GM19025 (cell line): ENCODE measurements around the gene SLC4A4.

Experiments
- ATAC-seq: cut with Tn5 transposase; IDR thresholded peaks from one replicate; pipeline ENCODE4 v1.9.1; 2021; ENCODE audit warnings: mild to moderate bottlenecking, low read depth, moderate library complexity; ENCODE audit not compliant: unreplicated experiment

SLC4A4 gene

DNA sequence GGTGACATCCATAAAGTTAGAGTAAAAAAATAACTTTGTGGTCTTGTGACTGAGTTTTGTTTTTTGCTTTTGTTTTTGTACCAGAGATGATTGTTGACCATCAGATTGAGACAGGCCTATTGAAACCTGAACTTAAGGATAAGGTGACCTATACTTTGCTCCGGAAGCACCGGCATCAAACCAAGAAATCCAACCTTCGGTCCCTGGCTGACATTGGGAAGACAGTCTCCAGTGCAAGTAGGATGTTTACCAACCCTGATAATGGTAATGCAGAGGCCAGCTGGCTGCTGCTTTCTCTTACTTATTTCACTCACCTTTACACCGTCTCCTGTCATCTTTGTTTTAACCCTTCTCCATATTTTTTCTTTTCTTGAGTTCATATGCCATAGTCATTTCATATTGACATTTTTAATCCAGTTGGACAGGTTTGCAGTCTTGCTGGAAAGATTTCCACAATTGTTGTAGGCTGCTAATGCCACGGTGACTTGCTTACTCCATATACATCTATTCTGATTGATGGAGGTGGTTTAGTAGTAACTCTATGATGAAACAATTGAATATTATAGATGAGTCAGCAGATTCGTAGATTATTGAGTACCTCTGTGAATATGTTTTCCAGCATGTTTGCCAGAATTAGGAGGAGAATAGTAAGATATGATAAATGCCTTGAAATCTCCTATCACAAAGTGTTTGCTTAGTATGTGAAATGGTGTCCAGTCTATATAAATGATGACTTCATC is 18.3 kb downstream of the SLC4A4 start:
- ATAC-seq: no peak

DNA sequence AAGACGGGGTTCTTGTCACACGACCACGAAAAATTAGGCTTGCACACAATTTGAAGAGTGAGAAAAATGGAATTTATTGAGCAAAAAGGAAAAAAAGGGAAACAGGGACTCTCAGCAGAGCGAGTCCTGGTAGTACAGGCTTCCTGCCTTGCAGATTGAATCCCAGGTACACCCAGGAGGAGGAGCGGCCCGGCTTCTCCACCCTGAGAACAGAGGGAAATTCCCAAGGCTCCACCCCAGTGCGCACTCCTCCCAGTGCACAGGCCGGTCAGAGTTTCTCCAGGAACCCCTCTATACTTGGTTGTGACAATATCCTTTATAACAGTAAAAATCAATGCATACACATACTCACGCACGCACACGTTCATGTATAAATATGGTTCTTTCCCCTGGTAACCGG is 22.0 kb downstream of the SLC4A4 start:
- no peak for ATAC-seq

DNA sequence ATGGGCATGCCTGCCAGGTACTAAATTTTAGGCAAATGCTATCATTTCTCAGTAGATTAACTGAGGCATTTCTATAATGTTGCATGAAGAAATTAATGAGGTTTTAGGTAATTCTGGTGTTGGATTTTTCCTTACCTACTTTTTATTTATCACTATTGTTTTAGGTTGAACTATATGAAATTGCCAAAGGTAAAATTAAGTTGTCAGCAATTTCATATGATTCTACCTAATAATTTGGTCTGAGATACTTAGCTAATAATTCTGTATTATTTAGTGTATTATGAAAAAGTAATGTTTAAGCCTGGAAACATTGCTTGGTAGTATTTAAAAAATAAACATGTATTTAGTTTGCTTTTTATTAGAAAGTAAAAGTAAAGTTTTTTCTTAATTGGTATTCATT is 22.7 kb downstream of the SLC4A4 start:
- ATAC-seq: no peak

DNA sequence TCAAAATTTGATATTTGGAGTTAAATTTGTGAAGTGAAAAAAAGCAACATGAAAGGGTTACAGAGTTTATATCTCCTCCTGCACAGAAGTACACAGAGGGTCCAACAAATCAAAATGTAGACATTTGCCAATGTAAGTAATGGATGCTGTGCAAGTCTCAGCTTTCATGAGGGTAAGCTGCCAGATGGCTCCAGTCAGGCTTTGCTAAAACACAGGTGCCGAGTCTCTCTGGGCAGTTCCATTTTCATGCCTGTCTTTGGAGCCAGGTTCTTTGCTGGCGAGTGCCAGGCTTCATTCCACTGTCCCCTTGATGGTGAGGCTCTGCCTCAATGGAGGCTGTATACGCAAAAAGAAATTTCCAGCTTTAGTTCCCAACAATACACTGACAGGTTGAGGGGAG is 27.9 kb downstream of the SLC4A4 start:
- no peak for ATAC-seq

DNA sequence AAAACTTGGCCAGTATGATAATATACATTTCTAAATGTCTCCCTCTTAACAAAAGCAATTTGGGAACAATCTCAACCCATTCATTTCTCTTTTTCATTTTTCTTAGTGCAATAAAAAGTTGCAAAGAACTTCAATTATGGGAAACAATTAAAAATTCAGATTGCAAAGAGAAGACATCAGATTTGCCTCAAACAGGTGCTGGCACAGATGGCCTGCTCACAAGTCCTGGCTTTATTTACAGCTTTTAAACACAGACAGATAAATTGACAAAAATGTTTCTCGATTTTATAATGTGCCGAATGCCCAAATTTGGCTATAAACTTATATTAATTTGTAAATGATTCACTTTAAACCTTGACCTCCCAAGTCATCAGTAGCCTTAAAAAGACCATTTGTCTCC is 28.7 kb downstream of the SLC4A4 start:
- no peak for ATAC-seq

DNA sequence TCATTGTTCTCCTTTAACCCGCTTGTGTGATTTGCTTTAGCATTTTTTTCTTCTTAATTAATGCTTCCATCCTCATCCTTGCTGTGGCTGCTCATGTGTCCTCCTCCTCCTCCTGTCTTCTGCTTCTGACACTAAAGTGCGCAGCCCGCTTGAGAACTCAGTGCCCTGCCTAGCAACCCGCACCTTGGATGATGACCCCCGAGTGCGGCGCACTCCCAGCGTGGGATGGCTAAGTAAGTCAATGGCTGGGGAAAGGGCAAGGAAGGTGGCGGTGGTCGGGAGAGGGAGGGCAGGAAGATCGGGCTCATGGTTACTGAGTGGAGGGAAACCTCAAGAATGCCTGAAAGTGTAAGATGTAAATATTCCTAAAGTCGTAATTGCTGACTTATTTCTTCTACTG is 30.1 kb downstream of the SLC4A4 start:
- ATAC-seq: no peak

DNA sequence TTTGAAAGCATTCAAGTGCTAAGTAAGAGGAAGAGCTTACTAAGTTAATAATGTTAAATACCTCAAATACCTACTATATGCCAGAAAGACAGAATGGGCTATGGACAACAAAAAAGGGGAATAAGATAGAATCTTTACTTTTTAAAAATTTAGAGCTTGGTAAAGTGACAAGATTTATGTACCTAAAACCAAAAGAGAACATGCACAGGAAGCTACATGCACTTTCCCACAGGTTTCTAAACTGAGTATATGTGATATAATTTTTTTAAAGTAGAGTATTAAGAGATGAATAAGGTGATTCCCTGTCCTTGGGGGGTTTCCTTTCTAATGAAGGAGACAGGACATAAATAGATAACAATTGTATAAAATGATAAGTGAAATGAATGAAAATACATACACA is 30.7 kb downstream of the SLC4A4 start:
- ATAC-seq: no peak

DNA sequence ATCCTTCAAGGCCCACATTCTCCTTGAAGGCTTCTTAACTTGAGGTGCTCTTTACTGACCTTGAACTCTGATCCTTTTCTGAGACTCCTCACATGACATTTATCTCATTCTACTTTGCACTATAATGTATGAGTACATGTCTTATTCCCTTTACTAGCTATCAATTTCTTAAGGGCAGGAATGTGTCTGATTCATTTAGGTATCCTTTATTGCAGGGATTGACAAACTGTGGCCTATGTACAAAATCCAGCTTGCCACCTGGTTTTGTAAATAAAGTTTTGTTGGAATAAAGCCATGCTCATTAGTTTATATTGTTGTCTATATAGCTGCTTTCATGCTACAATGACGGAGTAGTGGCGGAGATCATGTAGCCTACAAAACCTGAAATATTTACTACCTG is 36.7 kb downstream of the SLC4A4 start:
- ATAC-seq: no peak

DNA sequence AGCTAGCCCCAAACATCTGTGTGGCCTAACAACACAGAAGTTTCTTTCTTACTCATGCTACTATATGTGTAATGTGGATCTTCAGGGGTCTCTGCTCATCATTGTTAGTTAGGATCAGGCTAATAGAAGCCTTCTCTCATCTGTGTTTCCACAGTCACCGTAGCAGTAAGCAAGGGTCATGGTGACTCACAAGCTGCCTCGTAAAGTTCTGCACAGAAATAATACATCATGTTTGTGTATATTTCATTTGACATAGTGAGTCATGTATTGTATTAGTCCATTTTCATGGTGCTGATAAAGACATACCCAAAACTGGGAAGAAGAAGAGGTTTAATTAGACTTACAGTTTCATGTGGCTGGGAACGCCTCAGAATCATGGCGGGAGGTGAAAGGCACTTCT is 38.7 kb downstream of the SLC4A4 start:
- no peak for ATAC-seq

DNA sequence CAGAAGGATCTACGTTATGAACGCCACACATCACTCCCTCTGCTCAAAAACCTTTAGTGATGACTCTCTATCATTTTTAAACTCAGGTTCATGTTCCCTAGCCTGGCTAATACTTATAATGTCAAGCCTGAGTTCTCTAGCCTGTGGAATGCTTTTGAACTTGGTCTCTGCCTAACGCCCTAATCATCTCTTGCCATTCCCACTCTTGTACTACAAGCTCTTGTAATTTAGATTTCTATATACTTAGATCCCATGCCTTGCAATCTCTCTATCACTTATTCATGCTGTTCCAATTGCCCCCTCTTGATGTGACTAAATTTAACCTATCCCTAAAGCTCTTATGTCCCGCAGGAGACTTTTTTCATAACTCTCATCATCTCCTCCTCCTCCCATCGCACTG is 40.3 kb downstream of the SLC4A4 start:
- ATAC-seq: no peak

DNA sequence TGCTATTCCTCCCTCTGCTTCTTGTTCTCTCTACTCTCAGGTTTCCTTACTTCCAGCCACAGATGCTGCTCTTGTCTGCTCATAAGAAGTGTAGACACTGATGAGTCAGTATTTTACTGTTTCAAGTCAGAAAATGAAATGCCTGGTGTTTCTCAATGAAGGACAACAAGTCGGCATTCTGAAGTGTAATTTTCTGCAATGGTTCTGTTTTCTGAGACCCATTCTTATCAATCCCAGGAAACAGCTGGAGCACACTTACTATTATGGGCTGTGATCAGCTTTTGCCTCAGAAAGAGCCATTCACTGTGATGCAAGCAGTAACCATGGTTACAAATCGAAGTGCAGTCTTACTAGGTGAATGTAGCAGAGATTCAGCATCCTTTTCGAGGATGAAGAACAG is 42.0 kb downstream of the SLC4A4 start:
- ATAC-seq: no peak

DNA sequence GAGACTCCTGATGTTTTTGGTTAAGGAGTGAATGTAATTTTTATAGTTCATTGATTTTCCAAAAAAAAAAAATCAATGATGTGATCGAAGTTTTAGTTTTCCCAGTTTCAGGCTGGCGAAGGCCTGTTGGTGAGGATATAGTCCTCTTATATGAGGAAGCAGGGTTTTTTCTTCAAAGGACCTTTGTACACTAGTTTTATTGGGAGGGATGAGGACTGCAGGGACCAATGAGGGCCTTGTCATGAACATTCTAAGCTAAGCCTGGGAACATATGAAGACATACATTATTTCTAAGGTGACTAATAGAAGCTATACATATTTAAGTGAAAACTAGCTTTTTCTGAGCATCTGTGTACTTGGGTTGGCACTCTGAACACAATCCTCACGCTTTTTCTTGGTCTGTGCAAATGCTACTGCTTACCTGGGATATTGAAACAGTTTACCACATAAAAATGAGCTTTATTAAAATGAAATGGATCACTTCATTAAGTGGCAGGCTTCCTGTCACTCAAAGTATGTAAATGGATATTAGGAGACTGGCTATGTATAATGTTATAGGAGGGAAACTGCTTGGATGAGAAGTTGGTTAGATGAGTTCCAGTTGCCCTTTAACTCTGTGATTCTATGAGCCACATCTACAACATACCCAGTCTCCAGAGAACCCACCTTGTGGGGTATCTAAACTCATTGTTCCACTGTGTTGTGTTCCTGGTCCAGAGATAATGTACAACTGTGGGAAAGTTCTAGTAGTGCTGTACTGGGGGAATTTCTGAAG is 43.5 kb downstream of the SLC4A4 start:
- ATAC-seq: no peak

DNA sequence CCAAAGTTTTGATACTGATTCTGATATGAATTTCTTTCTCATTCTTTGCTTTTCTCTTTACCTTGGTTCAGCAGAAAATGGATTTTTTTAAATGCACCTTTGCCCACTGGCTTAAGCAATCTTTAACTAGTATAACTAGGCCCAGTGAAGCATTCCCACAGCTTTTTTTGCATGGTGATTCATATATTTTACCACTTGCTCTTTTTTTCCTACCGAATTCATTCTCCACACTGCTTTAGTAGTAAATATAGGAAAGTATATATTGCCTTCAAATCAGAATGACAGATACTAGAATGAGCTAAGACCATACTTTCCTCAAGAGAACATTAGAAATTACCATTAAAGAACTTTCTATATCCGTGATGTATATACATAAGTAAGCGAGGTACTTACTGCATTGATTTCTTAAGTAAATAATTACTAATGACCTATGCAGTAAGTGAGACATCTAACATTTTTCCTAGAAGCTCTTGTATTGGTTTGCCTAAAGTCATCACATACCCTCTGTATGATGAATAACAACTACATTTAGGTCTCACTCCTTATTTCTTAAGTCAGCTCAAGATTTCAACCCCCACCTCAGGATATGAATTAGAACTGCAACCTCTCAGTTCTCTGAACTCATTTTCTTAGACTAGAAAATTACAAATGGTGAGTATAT is 44.2 kb downstream of the SLC4A4 start:
- no peak for ATAC-seq

DNA sequence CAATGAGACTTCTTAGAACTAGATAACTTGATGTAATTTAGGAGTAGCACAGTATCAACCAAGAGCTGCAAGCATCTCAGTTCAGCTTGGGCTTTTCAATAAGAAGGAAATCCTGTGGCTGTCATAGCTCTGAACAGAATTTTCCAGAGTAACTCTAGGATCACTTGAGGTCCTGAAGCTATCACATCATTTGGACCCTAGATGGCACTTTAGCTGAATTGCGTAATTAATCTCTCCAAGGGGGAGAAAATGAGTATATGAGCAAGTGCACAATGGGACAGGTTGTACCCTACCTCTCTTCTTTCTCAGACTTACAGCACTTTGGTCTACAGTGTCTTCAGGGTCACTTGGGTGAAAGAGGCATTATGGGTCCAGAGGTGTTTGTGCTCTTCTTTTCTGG is 45.2 kb downstream of the SLC4A4 start:
- ATAC-seq: no peak

DNA sequence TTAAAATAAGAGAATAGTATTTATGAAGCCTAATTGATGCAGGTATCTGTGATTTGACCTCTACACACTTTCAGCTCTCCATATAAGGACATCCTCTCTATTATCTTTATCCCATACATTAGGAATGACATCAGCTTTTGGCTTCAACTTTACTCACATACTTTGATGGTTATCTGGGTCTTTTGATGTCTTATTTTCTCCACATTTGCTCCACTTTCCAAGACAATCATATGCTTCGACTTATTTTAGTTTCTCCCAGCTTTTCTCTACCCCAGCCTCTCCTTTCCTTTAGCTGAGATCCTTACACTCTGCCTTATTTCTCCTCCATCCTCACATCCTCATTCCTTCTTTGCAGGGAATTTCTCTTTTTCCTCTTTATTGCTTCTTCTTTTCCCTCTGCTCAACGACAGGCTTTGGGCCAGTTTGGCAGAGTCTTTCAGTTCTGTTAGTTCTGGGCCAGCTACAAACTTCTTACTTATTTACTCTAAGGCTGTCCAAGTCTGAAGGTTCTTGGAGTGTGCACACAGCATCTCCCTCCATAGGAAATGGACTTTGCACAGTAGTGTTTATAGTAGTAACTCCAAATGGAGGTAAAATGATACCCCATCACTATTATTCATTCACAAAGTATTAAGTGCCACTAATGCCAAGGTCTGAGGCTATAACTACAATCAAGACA is 50.5 kb downstream of the SLC4A4 start:
- no peak for ATAC-seq

DNA sequence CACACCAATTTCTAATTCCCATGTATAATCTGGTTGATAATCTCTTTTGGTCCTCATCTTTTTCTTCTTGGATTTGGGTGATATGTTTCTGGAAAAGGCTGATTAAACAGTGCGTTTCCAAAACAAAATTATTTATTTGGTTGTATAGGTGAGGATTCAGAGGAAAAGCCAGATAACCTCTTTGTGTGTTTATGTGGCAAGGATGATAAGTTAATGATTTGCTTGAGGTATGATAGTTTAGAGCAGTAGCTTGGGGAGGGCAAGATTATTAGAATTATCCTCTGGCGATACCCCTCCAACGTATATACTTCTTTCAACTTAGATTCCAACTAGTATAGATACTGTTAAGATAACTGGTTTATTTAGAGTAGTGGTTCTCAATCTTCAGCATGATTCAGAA is 53.3 kb downstream of the SLC4A4 start:
- no peak for ATAC-seq

DNA sequence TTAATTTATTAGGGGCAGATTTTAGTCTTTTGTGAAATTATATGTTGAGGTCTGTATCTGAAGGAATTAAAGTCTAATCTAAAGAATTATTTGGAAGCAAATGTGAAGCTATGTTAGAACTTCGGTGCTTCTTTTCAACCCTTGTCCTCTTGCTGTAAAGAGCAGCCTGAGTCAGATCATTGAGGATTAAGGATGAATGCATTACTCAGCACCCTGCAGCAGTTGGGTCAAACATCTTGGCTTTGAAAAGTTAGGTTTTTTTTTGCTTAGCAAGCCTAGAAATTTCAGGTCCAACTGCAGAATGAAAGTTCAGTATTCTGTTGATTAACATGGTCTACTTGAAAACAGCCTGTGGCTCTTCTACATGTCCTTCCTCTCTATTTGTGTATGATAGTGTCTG is 57.6 kb downstream of the SLC4A4 start:
- ATAC-seq: no peak

DNA sequence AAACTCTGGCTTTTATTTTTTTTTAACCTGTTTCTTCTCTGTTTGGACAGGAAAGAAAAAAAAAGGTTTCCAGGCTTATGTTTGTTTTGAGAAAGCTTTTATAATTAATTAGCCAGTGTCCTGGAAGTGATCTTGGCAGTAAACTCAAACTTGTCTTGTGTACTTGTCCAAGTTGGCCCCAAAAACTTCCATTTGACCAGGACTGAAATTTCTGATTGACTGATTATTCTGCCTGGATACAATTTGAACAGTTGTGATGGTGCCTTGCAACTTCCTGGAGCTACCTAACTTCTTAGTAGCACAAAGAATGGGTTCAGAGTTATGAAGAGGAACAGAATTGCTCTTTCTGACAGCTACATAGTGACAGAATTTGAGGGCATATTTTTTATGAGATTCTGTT is 62.0 kb downstream of the SLC4A4 start:
- no peak for ATAC-seq

DNA sequence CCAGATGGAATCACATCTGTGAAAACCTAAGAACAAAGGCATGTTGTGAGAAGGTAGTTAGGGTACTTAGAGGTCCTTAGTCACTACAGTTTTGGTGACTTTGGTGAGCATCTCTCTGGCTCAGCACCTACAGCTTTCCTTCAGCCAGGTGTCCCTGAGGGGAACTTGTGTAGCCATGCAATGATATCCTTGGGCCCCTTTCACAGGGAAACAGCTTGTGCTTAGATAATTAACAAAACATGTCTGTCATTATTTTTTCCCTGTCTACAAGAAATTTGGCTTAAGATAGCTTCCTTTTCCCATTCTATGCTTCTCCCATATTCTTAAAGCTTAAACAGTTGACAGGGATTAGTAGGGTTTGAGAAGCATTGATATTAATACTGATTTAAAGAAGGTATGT is 63.8 kb downstream of the SLC4A4 start:
- no peak for ATAC-seq

DNA sequence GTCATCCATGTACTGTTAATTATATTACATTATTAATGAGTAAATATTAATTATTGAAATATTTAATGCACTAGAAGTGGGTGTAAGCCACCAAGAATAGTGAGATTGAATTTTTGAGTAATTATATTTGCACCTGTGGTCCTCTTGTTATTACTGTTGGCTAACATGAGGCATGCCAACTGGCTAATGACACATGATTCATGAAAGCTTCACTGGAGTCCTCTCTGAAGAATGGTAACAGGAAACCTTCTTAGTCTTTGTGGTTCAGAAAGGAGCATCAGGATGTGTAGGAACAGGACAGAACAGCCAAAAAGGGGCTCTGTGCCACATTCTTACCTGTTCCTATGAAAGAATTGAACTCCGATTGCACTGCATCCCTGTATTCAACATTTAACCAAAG is 65.2 kb downstream of the SLC4A4 start:
- no peak for ATAC-seq

DNA sequence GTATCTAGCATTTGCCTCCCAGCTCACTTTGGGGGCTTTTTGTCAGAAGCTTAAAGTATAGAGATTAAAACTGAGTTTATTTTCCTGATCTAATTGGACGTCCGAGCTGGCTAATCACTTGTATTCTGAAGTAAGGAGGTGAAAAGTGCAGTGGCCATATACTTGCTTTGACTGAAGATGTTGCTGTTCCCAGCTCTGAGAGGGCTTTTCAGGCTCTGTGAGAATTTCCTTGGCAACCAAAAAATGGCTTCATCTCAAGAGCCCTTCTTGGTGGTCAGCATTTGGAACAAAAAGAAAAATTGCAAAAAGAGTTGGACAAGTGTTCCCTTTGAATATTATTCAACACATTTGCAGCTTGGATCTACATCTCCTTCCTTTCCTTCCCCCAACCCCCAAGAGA is 67.0 kb downstream of the SLC4A4 start:
- ATAC-seq: no peak
